T-helper 1 cell treated with Interleukin-12 subunit alpha and Interleukin-12 subunit beta and Interleukin-4 antibody, amounts not matched to agents 30 ng/mL and 1 ng/mL, for 36 hours (primary cell): ENCODE results near the gene TRIM38. TPM values are rescaled to one million over a fixed set of nuclear protein-coding genes. Genes with fewer than 3 reads are reported as not detected.
"Not testable (repeated sequence)": the region's sequence is repeated elsewhere in the genome, so short reads cannot be mapped to it uniquely, and the experiment has no call there.

Source experiments
- intact Hi-C: fragments of 100-400 bp; cut with micrococcal nuclease; formaldehyde crosslinking; loops from one replicate; pipeline ENCODE4 v1.15.1; 2024
- total RNA-seq: library from RNA; stranded (reverse); gene quantifications from 2 replicates; pipeline ENCODE4 v1.2.3, GENCODE V29; 2022

The TRIM38 gene
- total RNA-seq, 1 donor from 2014 or later = 29.4 TPM

GRCh38 chr6:26000366-26001144 is 38.0 kb downstream of the TRIM38 start:
- intact Hi-C loops = no loop called here

- intact Hi-C loops = loop anchor here (1.0 kb wide), 2 partner anchors 11 to 283 kb away; no protein-coding TSS in a partner anchor
Observed at GRCh38 chr6:26003102-26003694, 40.6 kb downstream of the TRIM38 start.

- intact Hi-C loops = no loop called here
Observed at GRCh38 chr6:26006086-26006939, 43.7 kb downstream of the TRIM38 start.

- intact Hi-C loops = not testable (repeated sequence)
Observed at GRCh38 chr6:26006940-26007305, 44.3 kb downstream of the TRIM38 start.

GRCh38 chr6:26008470-26008869 is 45.9 kb downstream of the TRIM38 start:
- intact Hi-C loops = no loop called here

GRCh38 chr6:26009817-26010216 is 47.2 kb downstream of the TRIM38 start:
- intact Hi-C loops = no loop called here

GRCh38 chr6:26012061-26012460 is 49.5 kb downstream of the TRIM38 start:
- intact Hi-C loops = no loop called here

GRCh38 chr6:26014386-26014785 is 51.8 kb downstream of the TRIM38 start:
- intact Hi-C loops = not testable (repeated sequence)

GRCh38 chr6:26016245-26016962 is 53.8 kb downstream of the TRIM38 start:
- intact Hi-C loops = no loop called here

GRCh38 chr6:26016963-26017631 is 54.5 kb downstream of the TRIM38 start:
- intact Hi-C loops = loop anchor here (1.0 kb wide), 1 partner anchor 25 kb away; no protein-coding TSS in a partner anchor

- intact Hi-C loops = loop anchor here (1.0 kb wide), 1 partner anchor 25 kb away; no protein-coding TSS in a partner anchor
Observed at GRCh38 chr6:26017632-26017966, 55.0 kb downstream of the TRIM38 start.

GRCh38 chr6:26019261-26019830 is 56.7 kb downstream of the TRIM38 start:
- intact Hi-C loops = no loop called here

- intact Hi-C loops = loop anchor here (1.0 to 10.0 kb wide), 6 partner anchors 23 to 1872 kb away; partner anchors contain the start of genes TRIM38 and ZNF184
Observed at GRCh38 chr6:26019967-26020328, 57.3 kb downstream of the TRIM38 start.

GRCh38 chr6:26020329-26021000 is 57.9 kb downstream of the TRIM38 start:
- intact Hi-C loops = loop anchor here (1.0 to 10.0 kb wide), 6 partner anchors 23 to 1872 kb away; partner anchors contain the start of genes TRIM38 and ZNF184

GRCh38 chr6:26021001-26021349 is 58.4 kb downstream of the TRIM38 start:
- intact Hi-C loops = loop anchor here (1.0 to 10.0 kb wide), 7 partner anchors 34 to 1871 kb away; partner anchors contain the start of gene ZNF184

- intact Hi-C loops = loop anchor here (1.0 to 10.0 kb wide), 7 partner anchors 34 to 1871 kb away; partner anchors contain the start of gene ZNF184
Observed at GRCh38 chr6:26021350-26022131, 58.9 kb downstream of the TRIM38 start.

GRCh38 chr6:26022132-26022472 is 59.5 kb downstream of the TRIM38 start:
- intact Hi-C loops = loop anchor here (5.0 to 10.0 kb wide), 3 partner anchors 1090 to 1870 kb away; partner anchors contain the start of gene ZNF184

GRCh38 chr6:26022737-26023136 is 60.1 kb downstream of the TRIM38 start:
- intact Hi-C loops = loop anchor here (5.0 to 10.0 kb wide), 3 partner anchors 1090 to 1870 kb away; partner anchors contain the start of gene ZNF184

GRCh38 chr6:26024651-26025046 is 62.0 kb downstream of the TRIM38 start:
- intact Hi-C loops = loop anchor here (5.0 to 10.0 kb wide), 3 partner anchors 1092 to 1868 kb away; partner anchors contain the start of gene ZNF184
